H1 (cell line): ENCODE results near the gene SORCS3. TPM values are rescaled to one million over a fixed set of nuclear protein-coding genes. Genes with fewer than 3 reads are reported as not detected.

ENCODE experiments used
- CTCF ChIA-PET: fragments of 300-600 bp; sonication (Branson Sonifier 250); formaldehyde crosslinking; loops from one replicate; lab custom pipeline; 2021; ENCODE audit not compliant: partially characterized antibody; lab: Charles Lee
- POLR2A ChIA-PET: fragments of 300-600 bp; sonication (Branson Sonifier 250); formaldehyde crosslinking; loops from one replicate; lab custom pipeline; 2021; ENCODE audit warnings: inconsistent platforms; ENCODE audit not compliant: partially characterized antibody; lab: Charles Lee
- DNase-seq, 2 experiments: peaks; one replicate each; pipeline versions ENCODE4 v3.0.0 to v3.0.0-alpha.2; 2010 to 2022; ENCODE audit warnings: low spot score in 2 of 2, low read depth in 1 of 2, mixed read lengths in 1 of 2
- FAIRE-seq: peaks from 2 replicates; lab custom pipeline; 2011; peaks lifted over from hg19 to GRCh38; lab: Jason Lieb, UNC
- H2AFZ ChIP-seq: 2 replicates; pipeline ENCODE4 v1.8.1; 2012; ENCODE audit warnings: low read length, inconsistent platforms
- H2AK5ac ChIP-seq: 2 replicates; pipeline ENCODE4 v1.6.1; 2013; ENCODE audit warnings: low read depth, low read length
- H2BK120ac ChIP-seq: replicated peaks from 2 replicates; pipeline ENCODE3; 2013; ENCODE audit warnings: low read depth, low read length, inconsistent platforms
- H2BK12ac ChIP-seq: 2 replicates; pipeline ENCODE4 v1.6.1; 2013; ENCODE audit warnings: low read depth, low read length
- H2BK15ac ChIP-seq: 2 replicates; pipeline ENCODE4 v1.6.1; 2013; ENCODE audit warnings: low read length
- H2BK20ac ChIP-seq: 2 replicates; pipeline ENCODE4 v1.6.1; 2013; ENCODE audit warnings: low read length
- H2BK5ac ChIP-seq: 2 replicates; pipeline ENCODE4 v1.6.1; 2013; ENCODE audit warnings: low read depth, low read length
- H3K14ac ChIP-seq: 2 replicates; pipeline ENCODE4 v1.6.1; 2013; ENCODE audit warnings: inconsistent platforms; ENCODE audit not compliant: insufficient read length
- H3K18ac ChIP-seq: 2 replicates; pipeline ENCODE4 v1.6.1; 2013; ENCODE audit warnings: low read length; ENCODE audit errors: extremely low read depth
- H3K23ac ChIP-seq: 2 replicates; pipeline ENCODE4 v1.6.1; 2013; ENCODE audit warnings: inconsistent platforms; ENCODE audit not compliant: insufficient read length
- H3K23me2 ChIP-seq: 2 replicates; pipeline ENCODE4 v1.6.1; 2013; ENCODE audit warnings: low read depth, low read length
- H3K27ac ChIP-seq: 2 replicates; pipeline ENCODE4 v1.6.1; 2011; ENCODE audit warnings: low read depth, low read length, inconsistent platforms
- H3K27me3 ChIP-seq, 4 experiments: replicated peaks in 1 of 4; 1 replicate in 1 of 4; 2 replicates in 3 of 4; pipeline versions ENCODE4 v1.6.1 to v1.8.1; 2011 to 2013; ENCODE audit warnings: low read length in 3 of 4, mild to moderate bottlenecking in 3 of 4, inconsistent platforms in 2 of 4, mixed read lengths in 2 of 4, moderate library complexity in 1 of 4; ENCODE audit not compliant: control insufficient read depth in 3 of 4, insufficient read depth in 3 of 4; ENCODE audit errors: extremely low read depth in 1 of 4
- H3K36me3 ChIP-seq, 4 experiments: 2 replicates each; pipeline versions ENCODE4 v1.6.1 to v1.8.1; 2011 to 2013; ENCODE audit warnings: mild to moderate bottlenecking in 4 of 4, low read length in 3 of 4, moderate library complexity in 2 of 4, control low read depth in 1 of 4, inconsistent platforms in 1 of 4; ENCODE audit not compliant: insufficient read depth in 4 of 4, control insufficient read depth in 2 of 4
- H3K4ac ChIP-seq: replicated peaks from 2 replicates; pipeline ENCODE3; 2013; ENCODE audit warnings: low read length, low read depth, mixed read lengths, inconsistent platforms; ENCODE audit not compliant: insufficient read length
- H3K4me1 ChIP-seq, 4 experiments: replicated peaks in 1 of 4; 1 replicate in 1 of 4; 2 replicates in 3 of 4; pipeline versions ENCODE4 v1.6.1 to v1.8.1; 2011 to 2013; ENCODE audit warnings: low read length in 3 of 4, inconsistent platforms in 2 of 4, mixed read lengths in 1 of 4; ENCODE audit not compliant: insufficient read depth in 4 of 4, control insufficient read depth in 3 of 4
- H3K4me2 ChIP-seq, 2 experiments: 2 replicates each; pipeline versions ENCODE4 v1.6.1 to v1.8.1; 2011 to 2013; ENCODE audit warnings: low read depth in 2 of 2, low read length in 2 of 2, control low read depth in 1 of 2, inconsistent platforms in 1 of 2, mild to moderate bottlenecking in 1 of 2; ENCODE audit not compliant: insufficient read depth in 1 of 2
- H3K4me3 ChIP-seq, 4 experiments: fragments of 200-600, 300-600 bp in 1 of 4; sonication (generic), shearing (Covaris generic), sonication (Bioruptor Twin) in 1 of 4; 2 replicates each; pipeline versions ENCODE4 v1.5.1 to v1.8.1; 2011 to 2016; ENCODE audit warnings: low read length in 4 of 4, low read depth in 3 of 4, control low read depth in 2 of 4, inconsistent platforms in 2 of 4, mild to moderate bottlenecking in 2 of 4, mixed read lengths in 1 of 4, moderate library complexity in 1 of 4; ENCODE audit not compliant: insufficient read depth in 2 of 4; ENCODE audit errors: extremely low read depth in 1 of 4
- H3K56ac ChIP-seq: replicated peaks from 2 replicates; pipeline ENCODE3; 2013; ENCODE audit warnings: low read depth, mild to moderate bottlenecking, mixed read lengths, low read length, inconsistent platforms; ENCODE audit not compliant: insufficient read length
- H3K79me1 ChIP-seq: 2 replicates; pipeline ENCODE4 v1.6.1; 2013; ENCODE audit warnings: low read depth, low read length, control low read depth
- H3K79me2 ChIP-seq, 2 experiments: 2 replicates each; pipeline versions ENCODE4 v1.6.1 to v1.8.1; 2012 to 2013; ENCODE audit warnings: low read length in 2 of 2, mild to moderate bottlenecking in 2 of 2, inconsistent platforms in 1 of 2; ENCODE audit not compliant: insufficient read depth in 2 of 2, control insufficient read depth in 1 of 2
- H3K9ac ChIP-seq, 4 experiments: replicated peaks in 1 of 4; 1 replicate in 1 of 4; 2 replicates in 3 of 4; pipeline versions ENCODE4 v1.6.1 to v1.8.1; 2011 to 2013; ENCODE audit warnings: low read depth in 3 of 4, low read length in 3 of 4, control low read depth in 2 of 4, mild to moderate bottlenecking in 2 of 4, moderate library complexity in 2 of 4, inconsistent platforms in 1 of 4; ENCODE audit errors: extremely low read depth in 1 of 4
- H3K9me3 ChIP-seq, 2 experiments: 2 replicates each; pipeline versions ENCODE4 v1.6.1 to v1.8.1; 2012 to 2013; ENCODE audit warnings: mild to moderate bottlenecking in 2 of 2, moderate library complexity in 2 of 2, control low read depth in 1 of 2, inconsistent platforms in 1 of 2, low read depth in 1 of 2, low read length in 1 of 2, mixed read lengths in 1 of 2; ENCODE audit not compliant: insufficient read depth in 2 of 2
- H4K20me1 ChIP-seq, 2 experiments: replicated peaks in 1 of 2; 2 replicates each; pipeline versions ENCODE3 to v1.8.1; 2011 to 2013; ENCODE audit warnings: inconsistent platforms in 2 of 2, low read length in 2 of 2, mild to moderate bottlenecking in 1 of 2; ENCODE audit not compliant: insufficient read depth in 2 of 2, control insufficient read depth in 1 of 2
- H4K5ac ChIP-seq: 2 replicates; pipeline ENCODE4 v1.6.1; 2013; ENCODE audit warnings: low read length, low read depth, mixed read lengths, inconsistent platforms; ENCODE audit not compliant: insufficient read length
- H4K8ac ChIP-seq: 2 replicates; pipeline ENCODE4 v1.8.0; 2013; ENCODE audit warnings: mild to moderate bottlenecking, moderate library complexity, low read length, inconsistent platforms; ENCODE audit not compliant: insufficient read depth; ENCODE audit errors: extremely low read depth
- H4K91ac ChIP-seq: replicated peaks from 2 replicates; pipeline ENCODE3; 2013; ENCODE audit warnings: low read length, mixed read lengths, inconsistent platforms; ENCODE audit not compliant: insufficient read length
- ASH2L ChIP-seq: fragments of 200-600, 300-600 bp; sonication (generic); IDR thresholded peaks from one replicate; pipeline ENCODE4 v1.7.1; 2017; ENCODE audit warnings: low read length
- BACH1 ChIP-seq: IDR thresholded peaks from 2 replicates; pipeline ENCODE4 v1.6.1; 2012; ENCODE audit warnings: low read length, improper control_type of control experiment
- BCL11A ChIP-seq, 2 experiments: IDR thresholded peaks; one replicate each; pipeline ENCODE4 v1.6.1; 2011; ENCODE audit warnings: low read depth in 2 of 2, low read length in 2 of 2, mild to moderate bottlenecking in 2 of 2
- EGR1 ChIP-seq: IDR thresholded peaks from 2 replicates; pipeline ENCODE4 v1.6.1; 2011; ENCODE audit warnings: low read depth, low read length, borderline replicate concordance
- EZH2 ChIP-seq: fragments of 200-600 bp; sonication (generic); IDR thresholded peaks from 2 replicates; pipeline ENCODE4 v1.7.1; 2012; ENCODE audit warnings: low read depth, mild to moderate bottlenecking, moderate library complexity, low read length, inconsistent platforms; ENCODE audit not compliant: severe bottlenecking
- GTF2F1 ChIP-seq: IDR thresholded peaks from 2 replicates; pipeline ENCODE4 v1.6.1; 2012; ENCODE audit warnings: low read depth, low read length, improper control_type of control experiment, borderline replicate concordance
- JUND ChIP-seq: IDR thresholded peaks from 2 replicates; pipeline ENCODE4 v1.6.1; 2011; ENCODE audit warnings: mild to moderate bottlenecking, improper control_type of control experiment, low read length
- KDM5A ChIP-seq: fragments of 200-600 bp; IDR thresholded peaks from 2 replicates; pipeline ENCODE4 v1.7.1; 2012; ENCODE audit warnings: mild to moderate bottlenecking, low read length, inconsistent platforms, mixed read lengths
- MAFK ChIP-seq: IDR thresholded peaks from 2 replicates; pipeline ENCODE4 v1.6.1; 2012; ENCODE audit warnings: low read depth, mild to moderate bottlenecking, improper control_type of control experiment, low read length
- POLR2A ChIP-seq, 2 experiments: IDR thresholded peaks; 1 replicate in 1 of 2; 2 replicates in 1 of 2; pipeline ENCODE4 v1.6.1; 2011; ENCODE audit warnings: low read depth in 2 of 2, low read length in 2 of 2, mild to moderate bottlenecking in 2 of 2; ENCODE audit errors: control extremely low read depth in 1 of 2
- RAD21 ChIP-seq, 2 experiments: IDR thresholded peaks in 1 of 2; conservative IDR thresholded peaks in 1 of 2; 2 replicates each; pipeline ENCODE4 v1.6.1; 2011; ENCODE audit warnings: low read depth in 2 of 2, low read length in 2 of 2, improper control_type of control experiment in 1 of 2, inconsistent platforms in 1 of 2, mild to moderate bottlenecking in 1 of 2, moderate library complexity in 1 of 2
- RFX5 ChIP-seq: IDR thresholded peaks from 2 replicates; pipeline ENCODE4 v1.6.1; 2011; ENCODE audit warnings: low read depth, low read length, improper control_type of control experiment, borderline replicate concordance
- RXRA ChIP-seq: IDR thresholded peaks from 2 replicates; pipeline ENCODE4 v1.6.1; 2011; ENCODE audit warnings: low read depth, mild to moderate bottlenecking, low read length, moderate library complexity; ENCODE audit not compliant: insufficient read depth
- TAF1 ChIP-seq: IDR thresholded peaks from 2 replicates; pipeline ENCODE4 v1.6.1; 2011; ENCODE audit warnings: mild to moderate bottlenecking, low read depth, low read length
- WGBS, 2 experiments: shearing (Covaris generic) in 1 of 2; methylation state at CpG; one replicate each; pipeline versions ENCODE4 v1.1.6 to v1.1.7; 2013 to 2015; ENCODE audit warnings: low lambda C conversion rate in 2 of 2, mixed read lengths in 2 of 2, inconsistent platforms in 1 of 2, low coverage in 1 of 2, missing lambda C conversion rate in 1 of 2; ENCODE audit not compliant: insufficient replicate concordance in 2 of 2, insufficient coverage in 1 of 2, insufficient read length in 1 of 2; ENCODE audit errors: extremely low coverage in 1 of 2, missing lambda C conversion rate in 1 of 2; 5-methylcytosine and 5-hydroxymethylcytosine counted together
- polyA plus RNA-seq, 7 experiments: library from polyadenylated mRNA; depleted of rRNA in 3 of 7; stranded (reverse) in 5 of 7; unstranded in 2 of 7; fragments of >200 nt in 5 of 7; fragments of 200-250 nt in 2 of 7; gene quantifications; 1 replicate in 5 of 7; 2 replicates in 1 of 7; 4 replicates in 1 of 7; pipeline versions ENCODE4 v1.2.1 to v1.2.3, GENCODE V29; 2011 to 2013; ENCODE audit warnings: missing spikeins in 2 of 7, mixed read lengths in 2 of 7
- total RNA-seq: library from RNA; stranded (reverse); fragmentation: NEBNext Ultra II Directional; extraction: Animal tissue kit (Norgen Biotek cat#: 25700); gene quantifications from 2 replicates; pipeline ENCODE4 v1.2.1, GENCODE V29; 2021

SORCS3 gene
- total and polyA plus RNA-seq, 2 of the 8 experiments (the other 6 are each of a cell fraction or from before 2014, with no cell fraction given), result 0.26 to 0.88 TPM

GRCh38 chr10:104910712-104911111, 269.6 kb downstream of the SORCS3 start:
- Histone ChIP-seq H3K4me3 (no peak overlapping the region), H3K79me2 (no peaks in the 10 kb centered on the region)
- TF ChIP-seq ASH2L (no peak), BCL11A (IDR thresholded peaks at IDR 0.05; ENCODE audit: low read depth in 2 of 2, low read length in 2 of 2) (no peak), EGR1 (no peak), JUND (no peak), TAF1 (no peak), RFX5 (no peak), RAD21 (IDR thresholded peaks at IDR 0.05 in 1 of 2, conservative IDR thresholded peaks at IDR 0.05 in 1 of 2; ENCODE audit: low read depth in 2 of 2, low read length in 2 of 2) (no peak), EZH2 (no peak), MAFK (no peak), BACH1 (no peak), RXRA (no peak), POLR2A (IDR thresholded peaks at IDR 0.05; ENCODE audit: control extremely low read depth in 1 of 2, low read depth in 2 of 2, low read length in 2 of 2) (no peak), KDM5A (no peak), GTF2F1 (no peak)
- TF ChIP-seq, all 59 proteins: peak for 0
- H2BK15ac ChIP-seq, result no peak overlapping the region
- FAIRE-seq, result no peak
- no peak overlapping the region for H2BK12ac ChIP-seq
- ChIA-PET CTCF (interaction anchor here (1.9 to 2.4 kb wide), 2 partner anchors 14 to 272 kb away, joined by 5 to 11 read pairs; no protein-coding TSS in a partner anchor), POLR2A (no interaction called here)
- WGBS, 2 experiments, result 89% methylated on average over 3 of the region's 3 CpGs; no CpG with 5 or more reads in 1 of the 2 experiments
- no peak overlapping the region for H3K14ac ChIP-seq
- no peak for DNase-seq
- H3K9ac ChIP-seq, result no peak overlapping the region
- no peaks in the 10 kb centered on the region for H3K9me3 ChIP-seq
- H3K18ac ChIP-seq, result no peak overlapping the region
- no peak overlapping the region for H2BK120ac ChIP-seq
- H4K20me1 ChIP-seq, result no peaks in the 10 kb centered on the region
- no peak overlapping the region for H2BK20ac ChIP-seq
- no peak overlapping the region for H3K56ac ChIP-seq
- no peak overlapping the region for H2AK5ac ChIP-seq
- no peak overlapping the region for H4K5ac ChIP-seq
- H3K27ac ChIP-seq, result no peak overlapping the region
- H3K4me1 ChIP-seq, result no peaks in the 10 kb centered on the region
- no peak overlapping the region for H2BK5ac ChIP-seq
- no peaks in the 10 kb centered on the region for H3K27me3 ChIP-seq
- H2AFZ ChIP-seq, result no peak overlapping the region
- no peak overlapping the region for H3K4ac ChIP-seq
- H4K91ac ChIP-seq, result no peak overlapping the region
- H3K79me1 ChIP-seq, result no peaks in the 10 kb centered on the region
- H4K8ac ChIP-seq, result no peak overlapping the region
- H3K4me2 ChIP-seq, result no peak overlapping the region
- H3K23ac ChIP-seq, result no peak overlapping the region
- H3K23me2 ChIP-seq, result no peaks in the 10 kb centered on the region; the same call in 1 of the 2 replicates
- no peaks in the 10 kb centered on the region for H3K36me3 ChIP-seq
